HG02981 (cell line): ENCODE data around the gene GARIN1A.
"Not testable (repeated sequence)": the region's sequence is repeated elsewhere in the genome, so short reads cannot be mapped to it uniquely, and the experiment has no call there.

Experiments
- ATAC-seq: cut with Tn5 transposase; IDR thresholded peaks from one replicate; pipeline ENCODE4 v1.9.1; 2021; ENCODE audit warnings: mild to moderate bottlenecking, moderate library complexity; ENCODE audit not compliant: unreplicated experiment

The GARIN1A gene

GRCh38 chr7:128671992-128672391, at the start of gene GARIN1A:
Gene GARIN1A, plus strand, starts transcription at chr7:128672292. Its CDS starts 106 bp downstream, at chr7:128672398.
- ATAC-seq = no peak

DNA sequence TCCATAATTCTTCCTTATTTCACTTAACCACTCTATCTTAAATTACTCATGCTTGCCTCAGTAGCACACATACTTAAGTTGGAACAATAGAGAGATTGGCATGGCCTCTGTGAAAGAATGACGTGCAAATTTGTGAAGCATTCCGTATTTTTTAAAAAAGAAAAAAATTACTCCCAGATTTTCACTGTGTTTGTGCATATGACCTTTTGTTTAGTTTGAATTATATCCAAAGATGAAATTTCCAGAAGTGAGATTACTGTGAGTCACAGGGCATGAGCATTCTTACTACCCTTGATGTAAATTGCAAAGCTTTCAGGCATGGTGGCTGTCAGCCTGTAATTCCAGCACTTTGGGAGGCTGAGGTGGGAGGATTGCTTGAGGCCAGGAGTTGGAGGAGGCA, 45.0 kb upstream of the GARIN1A start:
- not testable (repeated sequence) for ATAC-seq

DNA sequence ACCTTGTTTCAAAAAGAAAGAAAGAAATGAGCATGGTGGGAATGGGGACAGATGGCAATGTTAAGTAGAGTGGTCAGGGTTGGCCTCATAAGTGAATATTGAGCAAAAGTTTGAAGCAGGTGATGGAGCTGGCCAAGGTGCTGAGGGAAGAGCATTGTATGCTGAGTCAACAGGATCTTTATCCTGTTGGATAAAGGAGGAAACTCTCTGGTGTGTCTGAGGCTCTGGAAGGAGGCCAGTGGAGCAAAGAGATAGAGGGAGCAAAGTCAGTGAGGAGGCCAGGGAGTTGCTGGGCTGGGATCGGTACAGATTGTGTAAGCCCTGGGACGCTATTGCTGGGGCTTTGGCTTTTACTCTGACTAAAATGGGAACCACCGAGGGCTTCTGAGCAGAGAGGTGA, 38.2 kb upstream of the GARIN1A start:
- not testable (repeated sequence) for ATAC-seq

GRCh38 chr7:128645206-128645605, 26.9 kb upstream of the GARIN1A start:
- not testable (repeated sequence) for ATAC-seq

DNA sequence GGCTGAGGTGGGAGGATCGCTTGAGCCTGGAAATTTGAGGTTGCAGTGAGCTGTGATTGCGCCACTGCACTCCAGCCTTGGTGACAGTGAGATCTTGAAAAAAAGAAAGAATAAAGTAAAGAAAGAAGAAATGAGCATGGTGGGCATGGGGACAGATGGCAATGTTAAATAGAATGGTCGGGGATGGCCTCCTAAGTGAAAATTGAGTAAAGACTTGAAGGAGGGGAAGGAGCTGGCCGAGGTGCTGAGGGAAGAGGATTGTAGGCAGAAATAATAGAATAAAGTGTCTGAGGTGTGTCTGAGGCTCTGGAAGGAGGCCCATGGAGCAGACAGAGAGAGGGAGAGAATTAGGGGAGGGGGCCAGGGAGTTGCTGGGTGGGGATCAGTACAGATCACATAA, 26.2 kb upstream of the GARIN1A start:
- not testable (repeated sequence) for ATAC-seq

DNA sequence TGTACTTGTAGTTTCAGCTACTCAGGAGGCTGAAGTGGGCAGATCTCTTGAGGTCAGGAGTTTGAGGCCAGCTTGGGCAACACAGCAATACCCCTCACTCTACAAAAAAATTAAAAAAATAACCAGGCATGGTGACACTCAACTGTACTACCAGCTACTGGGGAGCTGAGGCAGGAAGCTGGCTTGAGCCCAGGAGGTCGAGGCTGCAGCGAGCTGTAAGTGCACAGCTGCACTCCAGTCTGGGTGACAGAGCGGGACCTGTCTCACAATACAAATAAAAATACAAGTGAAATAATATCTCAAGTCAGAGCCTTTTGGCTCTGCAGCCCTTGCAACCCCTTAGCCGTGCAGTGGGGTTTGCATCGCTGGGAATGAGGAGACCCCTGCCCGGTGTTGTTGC, 25.2 kb upstream of the GARIN1A start:
- ATAC-seq = not testable (repeated sequence)

DNA sequence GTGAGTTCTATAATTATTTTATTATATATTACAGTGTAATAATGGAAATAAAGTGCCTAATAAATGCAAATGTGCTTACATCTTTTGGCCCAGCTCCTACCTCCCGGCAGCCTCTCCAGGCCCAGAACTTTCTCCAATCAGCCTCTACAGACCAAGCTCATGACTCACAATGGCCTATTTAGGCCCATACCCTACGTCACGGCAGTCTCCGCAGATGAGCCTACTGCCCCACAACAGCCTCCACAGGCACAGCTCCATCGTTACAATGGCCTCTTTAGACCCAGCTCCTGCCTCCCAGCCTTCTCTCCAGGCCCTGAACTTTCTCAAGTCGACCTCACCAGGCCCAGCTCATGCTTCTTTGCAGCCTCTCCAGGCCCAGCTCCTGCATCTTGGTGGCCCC, 21.0 kb upstream of the GARIN1A start:
- not testable (repeated sequence) for ATAC-seq

- ATAC-seq = not testable (repeated sequence)
These were observed 19.5 kb upstream of the GARIN1A start for GRCh38 chr7:128652606-128653005.

GRCh38 chr7:128653197-128653596, 18.9 kb upstream of the GARIN1A start:
- ATAC-seq = not testable (repeated sequence)

DNA sequence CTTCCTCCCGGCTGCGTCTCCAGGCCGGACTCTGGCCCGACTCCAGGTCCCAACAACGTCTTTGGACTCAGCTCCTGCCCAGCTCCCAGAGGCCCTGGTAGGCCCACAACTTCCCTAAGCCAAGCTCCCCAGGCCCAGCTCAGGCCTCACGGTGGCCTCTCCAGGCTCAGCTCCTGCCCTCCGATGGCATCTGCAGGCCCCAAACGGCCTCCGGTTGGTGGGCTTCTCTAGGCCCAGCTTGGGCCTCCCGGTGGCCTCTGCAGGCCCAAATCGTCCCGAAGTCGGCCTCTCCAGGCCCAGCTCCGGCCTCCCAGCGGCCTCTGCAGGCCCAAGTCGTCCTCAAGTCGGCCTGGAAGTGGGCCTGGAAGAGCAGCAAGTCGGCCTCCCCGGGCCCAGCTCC, 18.0 kb upstream of the GARIN1A start:
- not testable (repeated sequence) for ATAC-seq

GRCh38 chr7:128654501-128654900, 17.6 kb upstream of the GARIN1A start:
- not testable (repeated sequence) for ATAC-seq

DNA sequence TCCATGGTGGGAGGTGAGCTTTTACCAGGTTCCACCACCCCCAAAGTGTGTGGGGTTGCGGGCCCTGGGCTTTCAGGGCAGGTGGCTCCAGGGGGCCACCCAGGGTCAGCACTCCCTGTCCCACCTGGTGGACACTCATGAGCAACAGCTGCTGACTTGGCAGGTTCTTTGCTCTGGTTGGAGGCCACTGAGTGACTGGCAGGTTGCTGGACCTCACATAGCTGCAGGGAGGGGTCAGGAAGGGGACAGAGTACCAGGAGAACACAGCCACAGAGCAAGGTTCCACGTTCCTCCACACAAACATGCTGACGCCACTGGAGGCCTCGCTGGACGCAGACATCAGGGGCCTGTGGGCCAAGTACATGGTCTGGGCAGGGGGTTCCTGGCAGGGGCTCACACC, 13.7 kb upstream of the GARIN1A start:
- not testable (repeated sequence) for ATAC-seq

GRCh38 chr7:128660596-128660995, 11.5 kb upstream of the GARIN1A start:
- ATAC-seq = no peak

DNA sequence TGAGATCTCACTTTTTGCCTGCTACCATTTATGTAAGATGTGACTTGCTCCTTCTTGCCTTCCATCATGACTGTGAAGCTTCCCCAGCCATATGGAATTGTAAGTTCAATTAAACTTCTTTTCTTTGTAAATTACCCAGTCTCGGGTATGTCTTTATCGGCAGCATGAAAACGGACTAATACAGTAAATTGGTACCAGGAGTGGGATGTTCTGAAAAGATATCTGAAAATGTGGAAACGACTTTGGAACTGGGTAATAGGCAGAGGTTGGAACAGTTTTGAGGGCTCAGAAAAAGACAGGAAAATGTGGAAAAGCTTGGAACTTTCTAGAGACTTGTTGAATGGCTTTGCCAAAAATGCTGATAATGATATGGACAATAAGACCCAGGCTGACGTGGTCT, 10.6 kb upstream of the GARIN1A start:
- ATAC-seq = no peak

DNA sequence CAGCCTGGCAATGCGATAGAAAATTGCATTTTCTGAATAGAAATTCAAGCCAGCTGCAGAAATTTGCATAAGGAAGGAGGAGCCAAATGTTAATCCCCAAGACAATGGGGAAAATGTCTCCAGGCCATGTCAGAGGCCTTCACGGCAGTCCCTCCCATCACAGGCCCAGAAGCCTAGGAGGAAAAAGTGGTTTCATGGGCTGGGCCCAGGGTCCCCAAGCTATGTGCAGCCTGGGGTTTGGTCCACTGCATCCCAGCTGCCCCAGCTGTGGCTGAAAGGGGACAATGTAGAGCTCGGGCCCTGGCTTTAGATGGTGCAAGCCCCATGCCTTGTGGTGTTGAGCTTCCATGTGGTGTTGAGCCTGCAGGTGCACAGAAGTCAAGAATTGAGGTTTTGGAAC, 10.0 kb upstream of the GARIN1A start:
- no peak for ATAC-seq

GRCh38 chr7:128663223-128663622, 8.9 kb upstream of the GARIN1A start:
- not testable (repeated sequence) for ATAC-seq

- ATAC-seq = no peak
These were observed 7.0 kb upstream of the GARIN1A start for GRCh38 chr7:128665057-128665456.

- ATAC-seq = no peak
These were observed 5.9 kb upstream of the GARIN1A start for GRCh38 chr7:128666200-128666599.

DNA sequence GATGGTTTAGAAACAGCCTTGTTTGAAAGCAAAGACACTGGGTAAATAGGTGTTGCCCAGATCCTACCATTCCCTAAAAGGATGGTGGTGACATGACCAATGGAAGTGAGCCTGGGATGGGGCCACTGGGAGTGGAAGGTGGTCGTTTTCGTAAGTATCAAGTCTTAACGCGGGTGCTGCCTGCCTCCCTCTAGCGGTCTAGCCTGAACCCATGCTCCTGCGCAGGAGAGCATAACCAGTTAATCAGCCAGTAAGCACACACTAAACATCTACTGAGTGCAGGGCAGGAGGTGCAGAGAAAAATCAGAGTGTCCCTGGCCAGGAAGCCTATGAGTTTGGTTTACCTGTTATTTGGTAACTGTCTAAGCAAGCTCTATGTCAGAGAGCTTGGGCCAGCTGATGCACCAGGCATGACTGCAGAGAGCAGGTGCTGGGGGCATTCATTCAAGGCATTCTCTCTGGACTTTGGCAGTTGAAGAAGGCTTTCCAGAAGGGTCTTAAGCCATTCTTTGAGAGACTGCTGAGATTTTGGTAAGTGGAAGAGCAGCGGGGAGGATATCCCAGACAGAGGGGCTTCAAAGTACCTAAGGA, 930 bp downstream of the GARIN1A start:
- ATAC-seq = no peak

- no peak for ATAC-seq
These were observed 1.5 kb downstream of the GARIN1A start for GRCh38 chr7:128673571-128673970.

- ATAC-seq = no peak
These were observed 4.6 kb downstream of the GARIN1A start for GRCh38 chr7:128676665-128677064.

DNA sequence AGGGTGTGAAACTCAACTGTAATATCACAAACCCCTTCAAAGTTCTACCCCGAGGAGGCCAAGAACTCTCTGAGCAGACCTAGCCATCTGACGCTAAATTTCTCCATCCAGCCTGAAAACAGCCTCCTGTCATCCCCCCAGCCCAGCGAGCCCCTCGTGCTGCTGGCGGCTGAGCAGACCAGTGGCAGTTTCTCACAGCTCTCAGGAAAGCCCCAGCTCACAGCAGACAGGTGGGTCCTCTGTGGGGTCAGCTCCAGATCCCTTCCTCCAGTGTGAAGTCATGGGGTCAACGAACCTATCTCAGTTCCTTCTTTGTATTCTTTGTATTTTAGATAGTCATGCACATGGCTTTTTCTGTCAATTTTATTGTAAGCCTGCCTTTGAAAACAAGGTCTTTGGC, 7.8 kb downstream of the GARIN1A start:
- no peak for ATAC-seq
